ENCODE results near the gene C3.

- no peak for TF ChIP-seq EP300 (IDR thresholded peaks at IDR 0.05; ENCODE audit: low read depth in 2 of 2, low read length in 2 of 2)
- TF ChIP-seq EP300 (CRISPR knock-in tag; IDR thresholded peaks at IDR 0.05; ENCODE audit: borderline replicate concordance), result no peak
- TF ChIP-seq ZNF790 (CRISPR knock-in tag; IDR thresholded peaks at IDR 0.05; ENCODE audit: borderline replicate concordance), result no peak
- TF ChIP-seq, protein P1, sequence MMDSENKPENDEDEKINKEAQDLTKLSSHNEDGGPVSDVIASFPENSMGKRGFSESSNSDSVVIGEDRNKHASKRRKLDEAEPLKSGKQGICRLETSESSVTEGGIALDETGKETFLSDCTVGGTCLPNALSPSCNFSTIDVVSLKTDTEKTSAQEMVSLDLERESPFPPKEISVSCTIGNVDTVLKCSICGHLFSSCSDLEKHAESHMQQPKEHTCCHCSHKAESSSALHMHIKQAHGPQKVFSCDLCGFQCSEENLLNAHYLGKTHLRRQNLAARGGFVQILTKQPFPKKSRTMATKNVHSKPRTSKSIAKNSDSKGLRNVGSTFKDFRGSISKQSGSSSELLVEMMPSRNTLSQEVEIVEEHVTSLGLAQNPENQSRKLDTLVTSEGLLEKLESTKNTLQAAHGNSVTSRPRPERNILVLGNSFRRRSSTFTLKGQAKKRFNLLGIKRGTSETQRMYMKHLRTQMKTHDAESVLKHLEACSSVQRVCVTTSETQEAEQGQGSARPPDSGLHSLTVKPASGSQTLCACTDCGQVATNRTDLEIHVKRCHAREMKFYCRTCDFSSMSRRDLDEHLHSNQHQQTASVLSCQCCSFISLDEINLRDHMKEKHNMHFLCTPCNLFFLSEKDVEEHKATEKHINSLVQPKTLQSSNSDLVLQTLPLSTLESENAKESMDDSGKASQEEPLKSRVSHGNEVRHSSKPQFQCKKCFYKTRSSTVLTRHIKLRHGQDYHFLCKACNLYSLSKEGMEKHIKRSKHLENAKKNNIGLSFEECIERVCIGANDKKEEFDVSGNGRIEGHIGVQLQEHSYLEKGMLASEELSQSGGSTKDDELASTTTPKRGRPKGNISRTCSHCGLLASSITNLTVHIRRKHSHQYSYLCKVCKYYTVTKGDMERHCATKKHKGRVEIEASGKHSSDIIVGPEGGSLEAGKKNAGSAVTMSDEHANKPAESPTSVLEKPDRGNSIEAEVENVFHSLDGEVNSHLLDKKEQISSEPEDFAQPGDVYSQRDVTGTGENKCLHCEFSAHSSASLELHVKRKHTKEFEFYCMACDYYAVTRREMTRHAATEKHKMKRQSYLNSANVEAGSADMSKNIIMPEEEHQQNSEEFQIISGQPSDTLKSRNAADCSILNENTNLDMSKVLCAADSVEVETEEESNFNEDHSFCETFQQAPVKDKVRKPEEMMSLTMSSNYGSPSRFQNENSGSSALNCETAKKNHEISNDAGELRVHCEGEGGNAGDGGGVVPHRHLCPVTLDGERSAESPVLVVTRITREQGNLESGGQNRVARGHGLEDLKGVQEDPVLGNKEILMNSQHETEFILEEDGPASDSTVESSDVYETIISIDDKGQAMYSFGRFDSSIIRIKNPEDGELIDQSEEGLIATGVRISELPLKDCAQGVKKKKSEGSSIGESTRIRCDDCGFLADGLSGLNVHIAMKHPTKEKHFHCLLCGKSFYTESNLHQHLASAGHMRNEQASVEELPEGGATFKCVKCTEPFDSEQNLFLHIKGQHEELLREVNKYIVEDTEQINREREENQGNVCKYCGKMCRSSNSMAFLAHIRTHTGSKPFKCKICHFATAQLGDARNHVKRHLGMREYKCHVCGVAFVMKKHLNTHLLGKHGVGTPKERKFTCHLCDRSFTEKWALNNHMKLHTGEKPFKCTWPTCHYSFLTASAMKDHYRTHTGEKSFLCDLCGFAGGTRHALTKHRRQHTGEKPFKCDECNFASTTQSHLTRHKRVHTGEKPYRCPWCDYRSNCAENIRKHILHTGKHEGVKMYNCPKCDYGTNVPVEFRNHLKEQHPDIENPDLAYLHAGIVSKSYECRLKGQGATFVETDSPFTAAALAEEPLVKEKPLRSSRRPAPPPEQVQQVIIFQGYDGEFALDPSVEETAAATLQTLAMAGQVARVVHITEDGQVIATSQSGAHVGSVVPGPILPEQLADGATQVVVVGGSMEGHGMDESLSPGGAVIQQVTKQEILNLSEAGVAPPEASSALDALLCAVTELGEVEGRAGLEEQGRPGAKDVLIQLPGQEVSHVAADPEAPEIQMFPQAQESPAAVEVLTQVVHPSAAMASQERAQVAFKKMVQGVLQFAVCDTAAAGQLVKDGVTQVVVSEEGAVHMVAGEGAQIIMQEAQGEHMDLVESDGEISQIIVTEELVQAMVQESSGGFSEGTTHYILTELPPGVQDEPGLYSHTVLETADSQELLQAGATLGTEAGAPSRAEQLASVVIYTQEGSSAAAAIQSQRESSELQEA (CRISPR knock-in tag; IDR thresholded peaks at IDR 0.05; ENCODE audit: not compliant biosample characterization), result no peak
- TF ChIP-seq CEBPB (IDR thresholded peaks at IDR 0.05; ENCODE audit: borderline replicate concordance, low read depth, low read length), result no peak
- no peak for TF ChIP-seq NFRKB (IDR thresholded peaks at IDR 0.05)
- TF ChIP-seq REST (IDR thresholded peaks at IDR 0.05; ENCODE audit: borderline replicate concordance in 1 of 2, low read depth in 1 of 2, low read length in 2 of 2), result no peak
- no peak for TF ChIP-seq FOXP1 (IDR thresholded peaks at IDR 0.05)
- TF ChIP-seq FOXP1 (CRISPR knock-in tag; IDR thresholded peaks at IDR 0.05), result no peak
- TF ChIP-seq NR2C2 (CRISPR knock-in tag; IDR thresholded peaks at IDR 0.05; ENCODE audit: borderline replicate concordance), result no peak
- TF ChIP-seq PRPF4 (IDR thresholded peaks at IDR 0.05; ENCODE audit: low read depth, low read length, poor library complexity, severe bottlenecking), result no peak
- TF ChIP-seq ZBTB33 (CRISPR knock-in tag; IDR thresholded peaks at IDR 0.05), result no peak
- TF ChIP-seq HDAC6 (IDR thresholded peaks at IDR 0.05; ENCODE audit: low read depth, low read length), result no peak
- TF ChIP-seq, protein P2, sequence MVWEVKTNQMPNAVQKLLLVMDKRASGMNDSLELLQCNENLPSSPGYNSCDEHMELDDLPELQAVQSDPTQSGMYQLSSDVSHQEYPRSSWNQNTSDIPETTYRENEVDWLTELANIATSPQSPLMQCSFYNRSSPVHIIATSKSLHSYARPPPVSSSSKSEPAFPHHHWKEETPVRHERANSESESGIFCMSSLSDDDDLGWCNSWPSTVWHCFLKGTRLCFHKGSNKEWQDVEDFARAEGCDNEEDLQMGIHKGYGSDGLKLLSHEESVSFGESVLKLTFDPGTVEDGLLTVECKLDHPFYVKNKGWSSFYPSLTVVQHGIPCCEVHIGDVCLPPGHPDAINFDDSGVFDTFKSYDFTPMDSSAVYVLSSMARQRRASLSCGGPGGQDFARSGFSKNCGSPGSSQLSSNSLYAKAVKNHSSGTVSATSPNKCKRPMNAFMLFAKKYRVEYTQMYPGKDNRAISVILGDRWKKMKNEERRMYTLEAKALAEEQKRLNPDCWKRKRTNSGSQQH (CRISPR knock-in tag; IDR thresholded peaks at IDR 0.05; ENCODE audit: low read depth), result no peak
- TF ChIP-seq SIN3B (IDR thresholded peaks at IDR 0.05; ENCODE audit: low read length), result no peak
- TF ChIP-seq, protein P3, sequence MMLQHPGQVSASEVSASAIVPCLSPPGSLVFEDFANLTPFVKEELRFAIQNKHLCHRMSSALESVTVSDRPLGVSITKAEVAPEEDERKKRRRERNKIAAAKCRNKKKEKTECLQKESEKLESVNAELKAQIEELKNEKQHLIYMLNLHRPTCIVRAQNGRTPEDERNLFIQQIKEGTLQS (CRISPR knock-in tag; IDR thresholded peaks at IDR 0.05), result no peak
These were observed 59.5 kb downstream of the C3 start for GRCh38 chr19:6660930-6661329.
